Right atrium auricular region (tissue), 2 donors: ENCODE measurements around the gene ALAS2. TPM values are rescaled to one million over a fixed set of nuclear protein-coding genes. Genes with fewer than 3 reads are reported as not detected.
A peak's percentile ranks its signal among the peaks of the same experiment; 100 is the strongest.
"Not testable (repeated sequence)": the region's sequence is repeated elsewhere in the genome, so short reads cannot be mapped to it uniquely, and the experiment has no call there.

Source experiments
- DNase-seq: peaks from one replicate; pipeline ENCODE4 v3.0.0-alpha.2; 2019; ENCODE audit warnings: low spot score
- H3K27ac ChIP-seq, 2 donors: fragments of 200-600 bp; sonication (generic); 1 replicate in 1 of 2; 2 replicates in 1 of 2; pipeline ENCODE4 v1.5.1; 2016 to 2019
- H3K27me3 ChIP-seq, 2 donors: fragments of 200-600 bp; sonication (generic); one replicate each; pipeline versions ENCODE4 v1.5.1 to v1.6.0; 2017 to 2019
- H3K36me3 ChIP-seq: fragments of 200-600 bp; sonication (generic); one replicate; pipeline ENCODE4 v1.5.1; 2016
- H3K4me1 ChIP-seq, 2 donors: fragments of 200-600 bp; sonication (generic); one replicate each; pipeline versions ENCODE4 v1.5.1 to v1.6.0; 2017 to 2019
- H3K4me3 ChIP-seq, 2 donors: fragments of 200-600 bp; sonication (generic); 1 replicate in 1 of 2; 2 replicates in 1 of 2; pipeline ENCODE4 v1.5.1; 2017 to 2019; ENCODE audit warnings: mild to moderate bottlenecking in 1 of 2, moderate library complexity in 1 of 2
- H3K9me3 ChIP-seq, 2 donors: fragments of 200-600 bp; sonication (generic); one replicate each; pipeline ENCODE4 v1.5.1; 2019
- CTCF ChIP-seq, 2 donors: fragments of 200-600 bp; sonication (generic); IDR thresholded peaks; one replicate each; pipeline ENCODE4 v1.5.1; 2019; ENCODE audit warnings: antibody characterized with exemption in 2 of 2
- total RNA-seq, 2 donors: library from RNA; depleted of rRNA; stranded (reverse); fragments of >200 nt; gene quantifications; one replicate each; pipeline ENCODE4 v1.1.0, GENCODE V29; 2016

ALAS2 gene
- total RNA-seq, 2 donors from 2014 or later = 8.3 to 9.8 TPM

GRCh38 chrX:55056820-55057674 lies 26.3 kb upstream of the ALAS2 start:
- Histone ChIP-seq H3K4me3 (peak overlapping the region in 1 of 2 donors; percentile 23), H3K27me3 (no peaks in the 10 kb centered on the region), H3K4me1 (no peaks in the 10 kb centered on the region), H3K27ac (no peak overlapping the region), H3K36me3 (no peaks in the 10 kb centered on the region), H3K9me3 (no peaks in the 10 kb centered on the region)
- no peak for TF ChIP-seq CTCF (IDR thresholded peaks at IDR 0.05)
- no peak for DNase-seq

- H3K36me3 ChIP-seq, H3K27ac ChIP-seq, H3K9me3 ChIP-seq, H3K4me1 ChIP-seq, H3K27me3 ChIP-seq, H3K4me3 ChIP-seq, DNase-seq: not testable (repeated sequence)
Measured at GRCh38 chrX:55050599-55050998, 19.8 kb upstream of the ALAS2 start.

- H3K4me1 ChIP-seq = no peaks in the 10 kb centered on the region
- H3K9me3 ChIP-seq = no peaks in the 10 kb centered on the region
- no peak for TF ChIP-seq CTCF (IDR thresholded peaks at IDR 0.05)
- H3K36me3 ChIP-seq = no peaks in the 10 kb centered on the region
- no peak overlapping the region for H3K27ac ChIP-seq
- no peaks in the 10 kb centered on the region for H3K27me3 ChIP-seq
- DNase-seq = no peak
- no peak overlapping the region for H3K4me3 ChIP-seq
Measured at GRCh38 chrX:55041514-55041913, 10.7 kb upstream of the ALAS2 start.

GRCh38 chrX:55039471-55039870 lies 8.7 kb upstream of the ALAS2 start:
- Histone ChIP-seq H3K9me3 (peaks cover 0 to 4% of the 10 kb centered on the region in 2 donors), H3K27me3 (no peaks in the 10 kb centered on the region), H3K4me3 (no peak overlapping the region), H3K36me3 (no peaks in the 10 kb centered on the region), H3K4me1 (no peaks in the 10 kb centered on the region), H3K27ac (no peak overlapping the region)
- no peak for TF ChIP-seq CTCF (IDR thresholded peaks at IDR 0.05)
- DNase-seq = no peak

GRCh38 chrX:55033429-55033828 lies 2.7 kb upstream of the ALAS2 start:
- H3K9me3 ChIP-seq = peaks cover 0 to 4% of the 10 kb centered on the region in 2 donors
- no peaks in the 10 kb centered on the region for H3K27me3 ChIP-seq
- H3K4me1 ChIP-seq = no peaks in the 10 kb centered on the region
- H3K36me3 ChIP-seq = no peaks in the 10 kb centered on the region
- DNase-seq = no peak
- no peak for TF ChIP-seq CTCF (IDR thresholded peaks at IDR 0.05)
- H3K4me3 ChIP-seq = no peak overlapping the region
- H3K27ac ChIP-seq = no peak overlapping the region

GRCh38 chrX:55029291-55029690 lies 1.5 kb downstream of the ALAS2 start:
- Histone ChIP-seq H3K36me3 (no peaks in the 10 kb centered on the region), H3K4me3 (no peak overlapping the region), H3K4me1 (no peaks in the 10 kb centered on the region), H3K9me3 (no peaks in the 10 kb centered on the region), H3K27me3 (no peaks in the 10 kb centered on the region), H3K27ac (no peak overlapping the region)
- no peak for DNase-seq
- no peak for TF ChIP-seq CTCF (IDR thresholded peaks at IDR 0.05)
